LHCN-M2 (cell line): ENCODE data around the gene DMTF1. TPM values are rescaled to one million over a fixed set of nuclear protein-coding genes. Genes with fewer than 3 reads are reported as not detected.
"Not testable (repeated sequence)": the region's sequence is repeated elsewhere in the genome, so short reads cannot be mapped to it uniquely, and the experiment has no call there.

Experiments
- DNase-seq: peaks from one replicate; pipeline ENCODE4 v3.0.0-alpha.2; 2012; ENCODE audit warnings: low read depth
- polyA plus RNA-seq: library from polyadenylated mRNA; unstranded; fragments of >200 nt; gene quantifications from one replicate; pipeline ENCODE4 v1.2.1, GENCODE V29; 2012; ENCODE audit warnings: missing spikeins
- total RNA-seq: library from RNA; depleted of rRNA; stranded (reverse); fragments of >200 nt; gene quantifications from 2 replicates; pipeline ENCODE4 v1.2.3, GENCODE V29; 2014; rRNA removed

The DMTF1 gene
- 60.2 and 60.7 TPM in 2 replicates for total RNA-seq
- 16.7 TPM for polyA plus RNA-seq

GRCh38 chr7:87152112-87152896 is at the start of gene DMTF1:
Gene DMTF1, plus strand, starts transcription at chr7:87152453. Its CDS starts 12,489 bp downstream, at chr7:87164942.
- peak; percentile 99 for DNase-seq

- no peak for DNase-seq
Observed at GRCh38 chr7:87105401-87105800, 46.9 kb upstream of the DMTF1 start.

- no peak for DNase-seq
Observed at GRCh38 chr7:87106974-87107612, 45.2 kb upstream of the DMTF1 start.

- DNase-seq: no peak
Observed at GRCh38 chr7:87107949-87108776, 44.1 kb upstream of the DMTF1 start.

GRCh38 chr7:87110778-87111177 is 41.5 kb upstream of the DMTF1 start:
- peak; percentile 40 for DNase-seq

- DNase-seq: no peak
Observed at GRCh38 chr7:87111877-87112276, 40.4 kb upstream of the DMTF1 start.

GRCh38 chr7:87113077-87113476 is 39.2 kb upstream of the DMTF1 start:
- no peak for DNase-seq

- not testable (repeated sequence) for DNase-seq
Observed at GRCh38 chr7:87113904-87114303, 38.3 kb upstream of the DMTF1 start.

- not testable (repeated sequence) for DNase-seq
Observed at GRCh38 chr7:87115772-87116171, 36.5 kb upstream of the DMTF1 start.

GRCh38 chr7:87116315-87116714 is 35.9 kb upstream of the DMTF1 start:
- no peak for DNase-seq

- DNase-seq: no peak
Observed at GRCh38 chr7:87119581-87119980, 32.7 kb upstream of the DMTF1 start.

GRCh38 chr7:87123105-87123504 is 29.1 kb upstream of the DMTF1 start:
- DNase-seq: no peak

- DNase-seq: no peak
Observed at GRCh38 chr7:87127019-87127418, 25.2 kb upstream of the DMTF1 start.

- no peak for DNase-seq
Observed at GRCh38 chr7:87128861-87129267, 23.4 kb upstream of the DMTF1 start.

GRCh38 chr7:87129332-87129731 is 22.9 kb upstream of the DMTF1 start:
- no peak for DNase-seq

- no peak for DNase-seq
Observed at GRCh38 chr7:87129848-87130247, 22.4 kb upstream of the DMTF1 start.

GRCh38 chr7:87131771-87132170 is 20.5 kb upstream of the DMTF1 start:
- DNase-seq: no peak

- no peak for DNase-seq
Observed at GRCh38 chr7:87137271-87137670, 15.0 kb upstream of the DMTF1 start.

- DNase-seq: no peak
Observed at GRCh38 chr7:87139514-87139913, 12.7 kb upstream of the DMTF1 start.

GRCh38 chr7:87140271-87140748 is 11.9 kb upstream of the DMTF1 start:
- DNase-seq: no peak

GRCh38 chr7:87144173-87144657 is 8.0 kb upstream of the DMTF1 start:
- no peak for DNase-seq
